GM18519 (cell line): ENCODE results near the gene SQSTM1.
"Not testable (repeated sequence)": the region's sequence is repeated elsewhere in the genome, so short reads cannot be mapped to it uniquely, and the experiment has no call there.

Source experiments
- ATAC-seq: cut with Tn5 transposase; IDR thresholded peaks from one replicate; pipeline ENCODE4 v1.9.1; 2021; ENCODE audit warnings: mild to moderate bottlenecking, moderate library complexity; ENCODE audit not compliant: unreplicated experiment, low FRiP score

The SQSTM1 gene

DNA sequence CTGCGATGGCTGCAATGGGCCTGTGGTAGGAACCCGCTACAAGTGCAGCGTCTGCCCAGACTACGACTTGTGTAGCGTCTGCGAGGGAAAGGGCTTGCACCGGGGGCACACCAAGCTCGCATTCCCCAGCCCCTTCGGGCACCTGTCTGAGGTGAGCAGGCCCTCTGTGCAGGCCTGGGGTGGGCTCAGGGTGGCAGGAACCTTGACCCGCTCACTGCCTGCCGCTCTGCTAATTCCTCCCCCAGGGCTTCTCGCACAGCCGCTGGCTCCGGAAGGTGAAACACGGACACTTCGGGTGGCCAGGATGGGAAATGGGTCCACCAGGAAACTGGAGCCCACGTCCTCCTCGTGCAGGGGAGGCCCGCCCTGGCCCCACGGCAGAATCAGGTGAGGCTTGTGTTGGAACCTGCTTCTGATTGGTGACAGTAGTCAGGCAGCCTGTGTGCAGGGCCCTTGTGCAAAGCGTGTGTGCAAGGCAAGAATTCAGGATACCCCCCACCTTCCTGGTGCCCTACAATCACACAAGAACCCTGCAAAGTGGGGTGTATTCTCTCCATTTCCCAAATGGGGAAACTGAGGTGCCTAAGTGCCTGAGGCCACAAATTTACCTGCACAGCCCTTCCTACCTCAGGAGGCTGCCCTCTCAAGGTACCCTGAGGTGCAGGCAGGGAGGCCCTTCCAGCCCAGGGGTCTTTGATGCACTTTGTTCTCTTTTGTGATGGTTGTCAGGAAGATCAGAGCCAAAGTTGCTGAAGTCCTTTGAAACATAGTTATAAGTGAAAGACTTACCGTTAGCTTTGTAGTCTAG is 3.4 kb downstream of the SQSTM1 start:
- no peak for ATAC-seq

DNA sequence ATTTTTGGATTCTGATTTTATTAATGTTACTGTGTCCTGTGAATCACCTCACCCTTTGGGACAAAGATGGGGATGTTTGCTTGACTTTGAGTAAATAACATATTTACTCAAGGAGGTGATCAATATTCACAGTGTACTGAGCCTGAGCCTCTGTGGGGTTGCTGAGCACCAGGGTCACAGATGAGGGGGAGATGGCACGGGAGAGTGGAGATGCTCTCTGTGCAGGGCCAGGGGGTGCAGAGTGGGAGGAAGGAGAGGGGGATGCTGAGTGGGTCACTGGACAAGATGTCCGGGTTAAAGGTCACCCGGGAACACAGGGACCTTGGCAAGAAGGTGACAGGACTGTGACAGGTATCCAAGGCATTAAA is 4.0 kb downstream of the SQSTM1 start:
- ATAC-seq, result no peak

DNA sequence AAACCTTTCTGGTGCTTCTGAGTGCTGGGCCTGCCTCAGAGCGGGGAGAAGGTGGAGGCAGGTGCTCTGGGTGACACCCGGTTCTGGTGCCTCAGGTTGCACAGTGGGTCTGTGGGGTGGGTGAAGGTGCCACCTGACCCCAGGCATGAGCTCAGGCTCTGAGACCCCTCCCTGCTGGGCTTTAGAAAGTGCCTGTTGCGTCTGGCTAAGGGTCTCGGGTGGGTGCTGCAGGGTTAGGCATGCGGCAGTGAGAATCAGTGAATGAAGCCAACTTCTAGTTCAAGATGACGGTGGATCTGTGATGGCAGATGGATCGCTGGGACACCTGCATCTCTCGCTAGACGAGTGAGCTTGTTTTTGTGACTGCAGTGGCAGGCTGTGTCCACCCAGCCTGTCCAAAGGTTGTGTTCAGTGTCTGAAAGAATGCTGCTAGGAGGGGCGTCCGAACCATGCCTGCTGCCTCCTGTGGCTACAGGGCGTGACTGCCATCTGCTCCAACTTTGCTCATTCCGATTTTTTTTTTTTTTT is 5.0 kb downstream of the SQSTM1 start:
- no peak for ATAC-seq

- ATAC-seq, result no peak
Measured at GRCh38 chr5:179827680-179828079, 7.0 kb downstream of the SQSTM1 start.

GRCh38 chr5:179828756-179829421 is 8.2 kb downstream of the SQSTM1 start:
- ATAC-seq, result no peak

- ATAC-seq, result no peak
Measured at GRCh38 chr5:179829732-179830435, 9.2 kb downstream of the SQSTM1 start.

DNA sequence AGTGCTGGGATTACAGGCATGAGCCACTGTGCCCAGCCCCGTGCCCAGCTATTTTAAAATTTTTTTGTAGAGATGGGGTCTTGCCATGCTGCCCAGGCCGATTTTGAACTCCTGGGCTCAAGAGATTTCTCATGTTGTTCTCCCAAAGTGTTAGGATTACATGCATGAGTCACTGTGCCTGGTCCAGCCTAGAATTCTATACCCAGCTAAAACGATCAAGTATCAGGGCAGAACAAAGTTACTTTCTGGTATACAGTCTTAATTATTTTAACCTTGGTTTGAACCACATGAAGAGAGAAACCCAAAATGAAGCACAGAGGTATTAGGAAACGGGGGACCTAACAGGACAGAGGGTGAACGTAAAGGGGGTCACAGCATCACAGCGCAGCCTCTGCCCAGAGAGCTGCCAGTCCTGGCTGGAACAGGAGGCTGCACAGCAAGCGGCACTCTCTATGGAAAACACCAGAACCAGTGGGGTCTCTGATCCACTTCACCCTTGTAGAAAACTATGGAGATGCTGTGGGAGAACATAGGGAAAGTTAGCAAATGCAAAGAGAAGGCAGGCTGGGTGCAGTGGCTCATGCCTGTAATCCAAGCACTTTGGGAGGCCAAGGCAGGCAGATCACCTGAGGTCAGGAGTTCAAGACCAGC is 10.2 kb downstream of the SQSTM1 start:
- ATAC-seq, result no peak

GRCh38 chr5:179832039-179832745 is 11.5 kb downstream of the SQSTM1 start:
- no peak for ATAC-seq

DNA sequence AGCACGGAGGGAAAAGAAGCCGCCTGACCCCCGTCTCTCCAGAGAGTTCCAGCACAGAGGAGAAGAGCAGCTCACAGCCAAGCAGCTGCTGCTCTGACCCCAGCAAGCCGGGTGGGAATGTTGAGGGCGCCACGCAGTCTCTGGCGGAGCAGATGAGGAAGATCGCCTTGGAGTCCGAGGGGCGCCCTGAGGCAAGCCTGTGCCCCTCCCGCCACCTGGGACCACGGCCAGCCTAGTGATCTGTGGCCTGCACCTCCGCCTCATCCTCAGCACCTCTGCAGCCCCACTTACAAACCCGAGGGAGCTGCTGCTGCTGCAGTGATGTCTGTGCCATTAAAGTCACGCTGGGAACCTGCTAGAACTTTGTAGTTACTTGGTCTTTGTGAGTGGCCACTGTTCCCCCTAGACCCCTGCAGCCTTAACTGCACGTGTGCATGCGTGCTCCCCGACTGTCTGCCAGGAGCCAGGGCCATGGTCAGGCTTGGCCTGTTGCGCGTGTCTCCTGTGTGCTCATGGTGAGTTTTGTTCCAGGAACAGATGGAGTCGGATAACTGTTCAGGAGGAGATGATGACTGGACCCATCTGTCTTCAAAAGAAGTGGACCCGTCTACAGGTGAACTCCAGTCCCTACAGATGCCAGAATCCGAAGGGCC is 12.5 kb downstream of the SQSTM1 start:
- no peak for ATAC-seq

- ATAC-seq, result no peak
Measured at GRCh38 chr5:179833709-179834070, 13.0 kb downstream of the SQSTM1 start.

- ATAC-seq, result no peak
Measured at GRCh38 chr5:179834120-179834519, 13.4 kb downstream of the SQSTM1 start.

GRCh38 chr5:179834871-179835270 is 14.2 kb downstream of the SQSTM1 start:
- not testable (repeated sequence) for ATAC-seq

- no peak for ATAC-seq
Measured at GRCh38 chr5:179836225-179837019, 15.7 kb downstream of the SQSTM1 start.

- ATAC-seq, result no peak
Measured at GRCh38 chr5:179837076-179838011, 16.6 kb downstream of the SQSTM1 start.

- ATAC-seq, result no peak
Measured at GRCh38 chr5:179839328-179840256, 18.9 kb downstream of the SQSTM1 start.

DNA sequence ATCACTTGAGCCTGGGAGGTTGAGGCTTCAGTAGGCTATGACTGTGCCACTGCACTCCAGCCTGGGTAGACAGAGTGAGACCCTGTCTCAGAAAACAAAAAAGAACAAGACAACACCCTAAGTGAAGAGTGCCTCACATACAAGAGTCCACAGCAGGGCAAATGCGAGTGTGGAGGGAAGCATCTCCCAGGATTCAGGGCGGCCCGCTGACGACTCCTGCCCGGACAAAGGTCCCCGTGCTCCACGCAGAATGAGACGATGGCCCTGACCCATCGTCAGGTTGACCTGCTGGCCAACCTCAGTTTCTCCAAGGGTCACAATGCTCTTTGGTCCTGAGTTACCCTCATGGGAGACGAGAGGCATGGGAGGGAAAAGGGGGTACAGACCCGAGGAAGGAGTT is 19.6 kb downstream of the SQSTM1 start:
- ATAC-seq, result no peak

DNA sequence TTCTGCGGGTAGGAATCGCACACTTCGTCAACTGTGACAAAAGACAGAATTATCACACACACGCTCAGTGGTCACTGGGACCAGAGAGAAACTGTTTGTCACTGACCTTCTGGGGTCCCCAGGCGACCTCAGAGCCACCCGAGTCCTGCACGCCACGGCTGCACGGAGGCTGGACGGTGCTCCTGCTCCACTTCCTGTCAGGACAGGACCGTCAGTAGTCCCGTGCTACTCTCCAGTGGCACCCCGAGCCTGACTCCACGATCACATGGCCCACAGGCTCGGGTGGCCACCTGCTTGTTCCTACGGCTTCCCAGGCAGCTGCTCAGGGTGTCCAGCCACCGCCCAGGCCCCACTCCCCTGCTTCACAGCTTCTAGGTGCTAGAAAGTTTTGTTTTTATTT is 20.1 kb downstream of the SQSTM1 start:
- no peak for ATAC-seq
